Endothelial cell of umbilical vein (primary cell): Measurements from ENCODE around the gene SDCCAG8. TPM values are rescaled to one million over a fixed set of nuclear protein-coding genes. Genes with fewer than 3 reads are reported as not detected.

Source experiments
- BruUV-seq: library from RNA; stranded (reverse); fragments of 400-500 nt; replicated peaks from 2 replicates; lab custom pipeline; 2021; lab: Mats Ljungman, UMichigan
- CTCF ChIA-PET: fragments of 300-600, 350-600 bp; sonication (Branson Sonifier 250); formaldehyde crosslinking; loops from one replicate; lab custom pipeline; 2021; ENCODE audit warnings: antibody characterized with exemption, inconsistent platforms; lab: Charles Lee
- POLR2A ChIA-PET: fragments of 300-600, 350-600 bp; sonication (Branson Sonifier 250); formaldehyde crosslinking; loops from one replicate; lab custom pipeline; 2021; ENCODE audit warnings: antibody characterized with exemption, inconsistent platforms; lab: Charles Lee
- DNase-seq: peaks from one replicate; pipeline ENCODE4 v3.0.0-alpha.2; 2011; ENCODE audit warnings: low read depth, low spot score
- FAIRE-seq: peaks from 2 replicates; lab custom pipeline; 2011; peaks lifted over from hg19 to GRCh38; lab: Jason Lieb, UNC
- H2AFZ ChIP-seq: 2 replicates; pipeline ENCODE4 v1.6.0; 2012; ENCODE audit warnings: low read depth, low read length, control low read depth, inconsistent platforms
- H3K27ac ChIP-seq: 2 replicates; pipeline ENCODE4 v1.5.1; 2011; ENCODE audit warnings: low read depth, mild to moderate bottlenecking, control low read depth, low read length, moderate library complexity; ENCODE audit not compliant: insufficient read depth
- H3K27me3 ChIP-seq, 2 experiments: 2 replicates each; pipeline versions ENCODE4 v1.6.0 to v1.6.1; 2011; ENCODE audit warnings: low read length in 2 of 2, mixed read lengths in 1 of 2; ENCODE audit not compliant: control insufficient read depth in 2 of 2, insufficient read depth in 2 of 2
- H3K36me3 ChIP-seq, 2 experiments: 2 replicates in 1 of 2; 3 replicates in 1 of 2; pipeline ENCODE4 v1.5.1; 2011; ENCODE audit warnings: low read length in 2 of 2, mild to moderate bottlenecking in 1 of 2, moderate library complexity in 1 of 2; ENCODE audit not compliant: control insufficient read depth in 2 of 2, insufficient read depth in 2 of 2; ENCODE audit errors: extremely low read depth in 1 of 2
- H3K4me1 ChIP-seq: 3 replicates; pipeline ENCODE4 v1.5.1; 2011; ENCODE audit warnings: mild to moderate bottlenecking, low read length; ENCODE audit not compliant: control insufficient read depth, insufficient read depth; ENCODE audit errors: extremely low read depth
- H3K4me2 ChIP-seq: 2 replicates; pipeline ENCODE4 v1.6.1; 2011; ENCODE audit warnings: low read length, control low read depth, mixed read lengths; ENCODE audit not compliant: insufficient read depth
- H3K4me3 ChIP-seq, 3 experiments: fragments of 200-600 bp in 1 of 3; sonication (generic), shearing (Covaris generic) in 1 of 3; replicated peaks in 1 of 3; 2 replicates each; pipeline ENCODE4 v1.5.1; 2011 to 2016; ENCODE audit warnings: control low read depth in 3 of 3, low read length in 3 of 3, mild to moderate bottlenecking in 2 of 3, inconsistent platforms in 1 of 3, low read depth in 1 of 3, moderate library complexity in 1 of 3; ENCODE audit not compliant: insufficient read depth in 1 of 3
- H3K79me2 ChIP-seq: 2 replicates; pipeline ENCODE4 v1.6.0; 2012; ENCODE audit warnings: low read length, inconsistent platforms; ENCODE audit not compliant: control insufficient read depth, insufficient read depth
- H3K9ac ChIP-seq: replicated peaks from 2 replicates; pipeline ENCODE3; 2011; ENCODE audit warnings: low read length, control low read depth; ENCODE audit not compliant: insufficient read depth; ENCODE audit errors: extremely low read depth
- H3K9me1 ChIP-seq: replicated peaks from 3 replicates; pipeline ENCODE4 v1.6.0; 2011; ENCODE audit warnings: mild to moderate bottlenecking, low read length; ENCODE audit not compliant: control insufficient read depth, insufficient read depth; ENCODE audit errors: extremely low read depth
- H3K9me3 ChIP-seq: replicated peaks from 2 replicates; pipeline ENCODE4 v1.5.1; 2012; ENCODE audit warnings: low read length, inconsistent platforms; ENCODE audit not compliant: control insufficient read depth, insufficient read depth
- H4K20me1 ChIP-seq: replicated peaks from 2 replicates; pipeline ENCODE3; 2011; ENCODE audit warnings: mild to moderate bottlenecking, low read length; ENCODE audit not compliant: control insufficient read depth, insufficient read depth; ENCODE audit errors: extremely low read depth
- CTCF ChIP-seq, 2 donors: IDR thresholded peaks; 1 replicate in 1 of 2; 2 replicates in 1 of 2; pipeline ENCODE4 v1.5.1; 2011; ENCODE audit warnings: low read length in 2 of 2, mild to moderate bottlenecking in 2 of 2, moderate library complexity in 2 of 2, control low read depth in 1 of 2, inconsistent platforms in 1 of 2, low read depth in 1 of 2; ENCODE audit not compliant: insufficient read depth in 1 of 2; ENCODE audit errors: extremely low read depth in 1 of 2
- EZH2 ChIP-seq: IDR thresholded peaks from 2 replicates; pipeline ENCODE4 v1.6.1; 2012; ENCODE audit warnings: borderline replicate concordance, low read depth, mild to moderate bottlenecking, moderate library complexity, low read length, inconsistent platforms; ENCODE audit not compliant: severe bottlenecking
- FOS ChIP-seq: IDR thresholded peaks from 2 replicates; pipeline ENCODE4 v1.6.1; 2011; ENCODE audit warnings: mild to moderate bottlenecking, low read length, moderate library complexity, borderline replicate concordance; ENCODE audit not compliant: insufficient read depth
- GATA2 ChIP-seq: IDR thresholded peaks from 2 replicates; pipeline ENCODE4 v1.7.0; 2011; ENCODE audit warnings: low read depth, mild to moderate bottlenecking, moderate library complexity, mixed read lengths, low read length; ENCODE audit not compliant: insufficient read length, insufficient read depth
- JUN ChIP-seq: IDR thresholded peaks from 2 replicates; pipeline ENCODE4 v1.6.1; 2011; ENCODE audit warnings: borderline replicate concordance, low read depth; ENCODE audit not compliant: insufficient read length, insufficient read depth
- MYC ChIP-seq: IDR thresholded peaks from one replicate; pipeline ENCODE4 v1.6.1; 2011; ENCODE audit warnings: mild to moderate bottlenecking, low read depth, low read length
- POLR2A ChIP-seq: IDR thresholded peaks from 2 replicates; pipeline ENCODE4 v1.6.1; 2012; ENCODE audit warnings: low read depth, mild to moderate bottlenecking, control low read depth, low read length
- POLR2AphosphoS5 ChIP-seq: IDR thresholded peaks from 2 replicates; pipeline ENCODE4 v1.6.1; 2012; ENCODE audit warnings: low read depth, mild to moderate bottlenecking, control low read depth, low read length, moderate library complexity; ENCODE audit not compliant: insufficient read depth
- dilution Hi-C: fragments of 300-500 bp; cut with MboI; formaldehyde crosslinking; loops from one replicate; pipeline ENCODE4 v1.15.0; 2019; ENCODE audit warnings: low sequenced_read_pairs; ENCODE audit not compliant: extremely low pct_ligation_motif_present
- intact Hi-C: fragments of 100-400 bp; cut with micrococcal nuclease; formaldehyde crosslinking; loops from one replicate; pipeline ENCODE4 v1.10.0; 2022
- polyA plus RNA-seq, 4 experiments: library from polyadenylated mRNA; depleted of rRNA in 3 of 4; stranded (reverse) in 3 of 4; unstranded in 1 of 4; fragments of >200 nt; gene quantifications; 2 replicates each; pipeline versions ENCODE4 v1.2.1 to v1.2.3, GENCODE V29; 2011 to 2012; ENCODE audit warnings: missing spikeins in 1 of 4
- total RNA-seq: library from RNA; stranded (reverse); gene quantifications from 2 replicates; pipeline ENCODE4 v1.2.3, GENCODE V29; 2021
- TF ChIP-seq, protein P1 (sequence below): IDR thresholded peaks from 2 replicates; pipeline ENCODE4 v1.6.1; 2011; ENCODE audit not compliant: insufficient read depth, insufficient read length

Gene SDCCAG8
- total and polyA plus RNA-seq, 2 donors (not counting 3 experiments of a cell fraction or from before 2014, with no cell fraction given), result 14.6 to 25.7 TPM

GRCh38 chr1:243349128-243349527, 93.3 kb downstream of the SDCCAG8 start:
- H3K9me1 ChIP-seq, result no peaks in the 10 kb centered on the region
- no peak overlapping the region for H3K9ac ChIP-seq
- no peaks in the 10 kb centered on the region for H4K20me1 ChIP-seq
- FAIRE-seq (no peak), DNase-seq (no peak)
- peaks cover 2 to 9% of the 10 kb centered on the region in 2 experiments for H3K36me3 ChIP-seq
- no TSS peak for BruUV-seq
- ChIA-PET POLR2A (no interaction called here), CTCF (no interaction called here)
- no peak overlapping the region for H2AFZ ChIP-seq
- TF ChIP-seq POLR2A (no peak), POLR2AphosphoS5 (no peak), JUN (no peak), MYC (no peak), CTCF (IDR thresholded peaks at IDR 0.05; ENCODE audit: extremely low read depth in 1 of 2, insufficient read depth in 1 of 2, low read depth in 1 of 2, low read length in 2 of 2) (no peak), FOS (no peak), GATA2 (no peak), EZH2 (no peak)
- TF ChIP-seq, protein P1, sequence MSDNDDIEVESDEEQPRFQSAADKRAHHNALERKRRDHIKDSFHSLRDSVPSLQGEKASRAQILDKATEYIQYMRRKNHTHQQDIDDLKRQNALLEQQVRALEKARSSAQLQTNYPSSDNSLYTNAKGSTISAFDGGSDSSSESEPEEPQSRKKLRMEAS, result no peak
- peaks cover 4% of the 10 kb centered on the region for H3K4me1 ChIP-seq
- H3K27ac ChIP-seq, result no peak overlapping the region
- H3K9me3 ChIP-seq, result no peaks in the 10 kb centered on the region
- no peak overlapping the region for H3K4me3 ChIP-seq
- dilution Hi-C loops (no loop called here), intact Hi-C loops (loop anchor here (5.0 to 10.0 kb wide), 2 partner anchors 358 to 1106 kb away; partner anchors contain the start of gene ADSS2)
- no peak overlapping the region for H3K4me2 ChIP-seq
- H3K79me2 ChIP-seq, result no peaks in the 10 kb centered on the region
- H3K27me3 ChIP-seq, result no peaks in the 10 kb centered on the region
